Right forelimb (tissue), 1 donor: Measurements from ENCODE around the gene B4GALNT4.
"Not testable (repeated sequence)": the region's sequence is repeated elsewhere in the genome, so short reads cannot be mapped to it uniquely, and the experiment has no call there.

ENCODE experiments used
- DNase-seq: peaks from one replicate; pipeline ENCODE4 v3.0.0-alpha.2; 2018

B4GALNT4 gene

DNA sequence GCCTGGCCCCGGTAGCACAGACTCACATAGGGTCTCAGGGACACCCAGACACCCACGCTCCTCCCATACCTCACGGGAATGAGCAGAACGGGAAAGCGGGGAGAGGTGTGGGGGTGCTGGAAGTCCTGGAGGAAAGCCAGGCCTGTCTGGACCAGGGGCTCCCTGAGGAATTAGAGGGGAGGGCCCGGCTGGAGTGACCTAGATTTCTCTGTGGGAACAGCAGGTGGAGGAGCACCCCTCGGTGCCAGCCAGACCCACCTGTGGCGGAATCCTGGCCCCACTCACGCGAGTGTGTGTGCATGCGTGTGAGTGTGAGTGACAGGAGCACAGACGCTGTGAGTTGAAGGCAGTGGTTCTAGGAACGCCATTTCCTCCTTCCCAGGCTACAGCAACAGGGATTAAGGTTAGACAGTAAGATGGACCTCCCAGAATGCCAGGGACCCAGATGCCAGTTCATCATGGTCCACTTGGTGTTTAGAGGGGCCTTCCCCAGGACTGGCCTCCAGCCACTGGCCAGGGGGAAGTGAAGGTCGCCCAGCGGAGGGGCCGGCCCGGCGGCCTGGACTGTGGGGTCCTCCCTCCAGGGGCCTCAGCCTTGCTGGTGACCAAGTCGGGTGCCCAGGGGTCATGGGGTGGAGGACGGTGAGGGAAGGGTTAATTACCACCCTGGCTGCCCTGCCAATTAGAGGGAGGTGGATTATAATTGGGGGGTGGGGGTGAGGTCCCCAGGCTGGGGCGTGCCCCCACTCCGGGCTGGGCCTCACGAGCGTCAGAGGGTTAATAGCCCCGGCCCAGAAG, 25.8 kb downstream of the B4GALNT4 start:
- DNase-seq = no peak

DNA sequence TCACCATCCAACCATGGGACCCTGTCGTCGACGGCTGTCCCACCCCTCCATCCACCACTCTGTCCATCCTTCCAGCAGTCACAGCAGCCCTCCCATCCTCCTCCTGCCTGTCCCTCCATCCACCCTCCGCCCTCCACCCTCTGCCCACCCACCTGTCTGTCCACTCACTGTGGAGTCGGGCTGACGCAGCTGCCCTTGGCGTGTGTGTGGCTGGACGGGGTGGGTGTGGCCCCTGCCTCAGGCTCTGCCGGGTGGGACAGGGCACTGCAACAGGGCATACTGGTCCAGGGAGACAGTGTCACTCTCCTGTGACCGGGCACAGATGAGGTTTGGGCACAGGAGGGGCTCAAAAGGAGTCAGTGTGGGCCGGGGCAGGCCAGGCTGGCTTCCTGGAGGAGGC, 26.6 kb downstream of the B4GALNT4 start:
- DNase-seq = no peak

DNA sequence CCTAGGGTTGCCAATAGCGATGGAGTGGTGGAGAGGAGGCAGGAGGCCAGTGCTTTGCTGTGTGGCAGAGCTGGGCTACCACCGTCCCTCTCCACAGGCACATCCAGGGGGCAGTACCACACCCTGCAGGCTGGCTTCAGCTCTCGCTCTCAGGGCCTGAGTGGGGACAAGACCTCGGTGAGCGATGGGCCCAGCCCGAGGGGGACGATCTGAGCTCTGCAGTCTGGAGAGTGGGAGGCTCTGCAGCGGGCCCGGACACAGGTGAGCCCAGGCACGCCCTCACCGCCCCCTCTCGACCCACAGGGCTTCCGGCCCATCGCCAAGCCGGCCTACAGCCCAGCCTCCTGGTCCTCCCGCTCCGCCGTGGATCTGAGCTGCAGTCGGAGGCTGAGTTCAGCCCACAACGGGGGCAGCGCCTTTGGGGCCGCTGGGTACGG, 27.2 kb downstream of the B4GALNT4 start:
- DNase-seq = no peak

GRCh38 chr11:396948-397548, 27.7 kb downstream of the B4GALNT4 start:
- peak; percentile 73 for DNase-seq

DNA sequence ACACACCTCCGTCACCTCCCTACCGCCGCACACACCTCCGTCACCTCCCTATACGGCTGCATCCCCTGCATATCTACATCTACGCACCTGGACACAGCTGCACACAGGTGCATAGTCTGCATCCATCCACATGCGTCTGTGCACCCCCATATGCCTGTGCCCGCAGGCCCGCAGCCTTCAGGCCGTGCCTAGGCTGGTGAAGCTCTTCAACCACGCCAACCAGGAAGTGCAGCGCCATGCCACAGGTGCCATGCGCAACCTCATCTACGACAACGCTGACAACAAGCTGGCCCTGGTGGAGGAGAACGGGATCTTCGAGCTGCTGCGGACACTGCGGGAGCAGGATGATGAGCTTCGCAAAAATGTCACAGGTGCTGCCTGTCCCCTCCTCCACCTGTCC, 29.5 kb downstream of the B4GALNT4 start:
- DNase-seq = no peak

DNA sequence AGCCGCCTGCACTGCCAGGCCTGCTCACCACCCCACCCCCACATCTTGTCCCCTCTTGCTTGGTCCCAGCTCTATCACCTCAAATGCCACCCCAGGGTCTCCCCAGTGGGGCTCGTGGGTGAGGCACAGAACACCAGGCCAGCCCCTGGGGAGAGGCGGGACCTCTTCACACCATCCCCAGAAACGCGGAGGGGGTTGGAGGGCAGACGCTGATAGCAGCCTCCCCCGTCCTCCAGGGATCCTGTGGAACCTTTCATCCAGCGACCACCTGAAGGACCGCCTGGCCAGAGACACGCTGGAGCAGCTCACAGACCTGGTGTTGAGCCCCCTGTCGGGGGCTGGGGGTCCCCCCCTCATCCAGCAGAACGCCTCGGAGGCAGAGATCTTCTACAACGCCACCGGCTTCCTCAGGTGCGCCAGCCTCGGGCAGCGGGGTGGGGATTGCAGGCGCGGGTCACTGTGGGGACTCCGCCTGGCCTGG, 30.5 kb downstream of the B4GALNT4 start:
- DNase-seq = no peak

DNA sequence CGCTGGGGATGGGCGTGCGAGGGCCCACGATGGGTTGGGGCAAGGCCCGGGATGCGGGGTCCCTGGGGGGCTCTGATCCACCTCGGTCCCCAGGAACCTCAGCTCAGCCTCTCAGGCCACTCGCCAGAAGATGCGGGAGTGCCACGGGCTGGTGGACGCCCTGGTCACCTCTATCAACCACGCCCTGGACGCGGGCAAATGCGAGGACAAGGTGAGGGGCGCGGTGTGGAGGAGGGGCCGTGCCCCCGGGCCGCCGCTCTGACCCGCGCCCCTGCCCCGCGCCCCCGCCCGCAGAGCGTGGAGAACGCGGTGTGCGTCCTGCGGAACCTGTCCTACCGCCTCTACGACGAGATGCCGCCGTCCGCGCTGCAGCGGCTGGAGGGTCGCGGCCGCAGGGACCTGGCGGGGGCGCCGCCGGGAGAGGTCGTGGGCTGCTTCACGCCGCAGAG, 31.0 kb downstream of the B4GALNT4 start:
- DNase-seq = no peak

- DNase-seq = not testable (repeated sequence)
Observed at GRCh38 chr11:401196-401595, 31.9 kb downstream of the B4GALNT4 start.

GRCh38 chr11:403021-403760, 33.9 kb downstream of the B4GALNT4 start:
- no peak for DNase-seq

DNA sequence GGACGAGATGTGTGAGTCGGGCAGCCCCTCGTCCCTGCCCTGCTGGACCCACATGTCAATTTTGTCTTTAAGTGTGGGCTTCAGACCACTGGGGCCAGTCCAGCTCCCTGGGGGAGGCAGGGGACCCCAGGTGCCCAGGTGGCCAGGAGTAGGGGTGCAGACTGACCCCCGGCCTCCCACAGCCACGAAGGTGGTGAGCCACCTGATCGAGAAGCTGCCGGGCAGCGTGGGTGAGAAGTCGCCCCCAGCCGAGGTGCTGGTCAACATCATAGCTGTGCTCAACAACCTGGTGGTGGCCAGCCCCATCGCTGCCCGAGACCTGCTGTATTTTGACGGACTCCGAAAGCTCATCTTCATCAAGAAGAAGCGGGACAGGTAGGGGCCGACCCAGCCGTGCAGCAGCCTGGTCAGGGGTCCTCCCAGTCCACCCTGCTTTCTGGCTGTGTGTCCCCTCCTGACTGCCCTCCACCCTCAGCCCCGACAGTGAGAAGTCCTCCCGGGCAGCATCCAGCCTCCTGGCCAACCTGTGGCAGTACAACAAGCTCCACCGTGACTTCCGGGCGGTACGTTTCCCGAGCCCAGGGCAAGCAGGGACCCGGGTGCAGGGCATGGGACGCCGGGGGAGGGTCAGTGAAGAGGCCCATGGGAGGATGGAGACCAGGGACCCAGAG, 34.6 kb downstream of the B4GALNT4 start:
- no peak for DNase-seq

- no peak for DNase-seq
Observed at GRCh38 chr11:404551-405264, 35.4 kb downstream of the B4GALNT4 start.

DNA sequence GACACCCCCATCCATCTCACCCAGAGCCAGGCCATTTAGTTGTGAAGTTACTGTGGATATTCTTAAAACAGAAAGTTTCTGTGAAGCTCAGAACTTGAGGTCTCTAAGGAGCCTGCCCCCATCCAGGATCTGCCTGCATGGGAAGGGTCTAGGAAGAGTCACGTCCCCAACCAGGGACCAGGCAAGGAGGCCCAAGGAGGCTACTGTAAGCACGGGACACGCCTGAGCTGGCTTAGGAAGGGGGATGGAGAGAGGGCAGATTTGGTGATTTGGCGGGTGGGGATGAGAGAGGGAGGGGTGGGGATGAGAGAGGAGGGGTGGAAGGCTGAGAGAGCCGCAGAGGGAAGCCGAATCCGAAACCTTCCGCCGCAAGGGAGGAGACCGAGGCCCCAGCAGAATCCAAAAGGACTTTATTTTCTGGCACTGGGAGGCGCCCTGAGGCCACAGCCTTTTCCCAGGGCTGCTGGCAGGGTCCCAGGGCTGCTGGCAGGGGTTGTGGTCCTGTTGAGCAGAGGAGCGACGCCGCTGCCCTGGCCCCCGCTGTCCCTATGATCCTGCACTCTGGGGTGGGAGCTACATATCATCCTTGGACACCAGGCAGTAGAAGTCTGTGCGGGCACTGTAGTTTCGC, 36.1 kb downstream of the B4GALNT4 start:
- DNase-seq = no peak

DNA sequence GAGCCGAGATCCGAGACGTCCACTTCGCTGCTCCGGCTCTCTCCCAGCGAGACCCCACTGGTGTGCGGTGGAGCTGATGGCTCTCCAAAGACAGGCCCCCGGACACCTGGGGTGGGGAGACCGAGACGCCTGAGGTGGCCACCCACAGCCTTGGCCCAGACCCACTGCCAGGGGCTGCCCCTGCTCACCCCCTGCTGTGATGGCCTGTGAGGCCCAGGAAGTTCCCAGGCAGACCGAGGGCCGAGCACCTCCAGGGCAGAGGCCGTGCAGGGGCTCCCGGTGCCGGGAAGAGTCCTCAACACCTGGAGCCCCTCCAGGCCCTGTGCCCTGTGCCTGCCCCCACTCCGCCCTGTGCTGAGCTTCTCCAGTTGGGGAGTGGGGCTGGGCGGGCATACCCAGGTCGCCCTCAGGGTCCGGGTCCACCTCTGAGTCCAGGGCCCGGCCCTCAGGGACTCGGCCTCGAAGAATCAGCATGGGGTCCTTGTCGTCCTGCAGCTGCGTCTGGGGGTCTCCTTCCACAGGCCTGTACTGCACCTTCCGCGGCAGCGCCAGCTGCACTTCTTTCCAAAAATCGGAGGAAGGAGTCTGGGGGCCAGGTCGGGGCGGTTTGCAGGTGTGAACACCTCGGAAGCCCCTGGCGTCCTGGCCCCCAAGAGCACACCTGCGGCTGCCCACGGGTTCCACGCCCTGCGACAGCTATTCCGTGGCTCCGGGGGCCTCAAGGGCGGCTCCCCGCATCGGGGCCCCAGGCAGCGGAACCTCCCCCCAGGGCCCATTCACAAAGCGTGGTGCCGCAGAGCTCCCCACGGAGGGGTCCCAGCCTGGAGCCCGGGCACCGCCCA, 36.9 kb downstream of the B4GALNT4 start:
- no peak for DNase-seq

DNA sequence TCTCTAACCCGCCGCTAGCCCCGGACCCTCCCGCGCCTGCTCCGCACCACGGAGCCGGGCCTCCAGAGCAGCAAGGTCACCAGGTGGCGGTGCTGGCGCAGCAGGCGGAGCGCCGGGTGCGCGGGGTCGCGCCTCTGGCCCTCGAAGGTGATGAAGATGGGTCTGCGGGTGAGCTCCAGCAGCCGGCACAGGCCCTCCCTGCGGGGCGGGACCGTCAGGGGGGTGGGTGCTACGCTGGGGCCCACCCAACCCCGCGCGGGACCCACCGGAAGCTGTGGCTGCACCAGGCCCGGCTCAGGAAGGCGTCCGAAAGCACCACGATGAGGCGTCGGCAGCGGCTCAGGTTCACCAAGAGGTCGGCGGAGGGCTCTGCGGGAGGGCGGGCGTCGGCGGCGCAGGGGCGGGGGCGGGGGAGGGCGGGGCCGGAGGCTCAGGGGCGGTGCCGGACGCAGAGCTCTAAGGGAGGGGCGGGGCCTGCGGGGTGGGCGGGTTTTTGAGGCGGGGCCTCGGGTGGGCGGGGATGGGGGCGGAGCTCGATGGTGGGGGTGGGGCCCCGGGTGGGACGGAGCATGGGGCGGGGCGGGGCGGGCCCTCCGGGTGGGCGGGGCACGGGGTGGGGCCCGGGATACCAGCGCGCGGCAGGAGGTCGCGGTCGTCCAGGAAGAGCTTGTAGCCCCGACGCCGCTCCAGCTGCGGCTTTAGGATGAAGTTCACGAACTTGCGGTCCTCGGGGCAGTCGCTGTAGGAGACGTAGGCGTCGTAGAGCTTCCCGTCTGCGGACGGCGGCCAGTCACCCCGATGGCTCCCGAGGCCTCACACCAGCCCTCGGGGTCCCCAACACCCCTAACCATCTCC, 37.7 kb downstream of the B4GALNT4 start:
- DNase-seq = peak; percentile 80

- DNase-seq = no peak
Observed at GRCh38 chr11:407651-408123, 38.4 kb downstream of the B4GALNT4 start.

DNA sequence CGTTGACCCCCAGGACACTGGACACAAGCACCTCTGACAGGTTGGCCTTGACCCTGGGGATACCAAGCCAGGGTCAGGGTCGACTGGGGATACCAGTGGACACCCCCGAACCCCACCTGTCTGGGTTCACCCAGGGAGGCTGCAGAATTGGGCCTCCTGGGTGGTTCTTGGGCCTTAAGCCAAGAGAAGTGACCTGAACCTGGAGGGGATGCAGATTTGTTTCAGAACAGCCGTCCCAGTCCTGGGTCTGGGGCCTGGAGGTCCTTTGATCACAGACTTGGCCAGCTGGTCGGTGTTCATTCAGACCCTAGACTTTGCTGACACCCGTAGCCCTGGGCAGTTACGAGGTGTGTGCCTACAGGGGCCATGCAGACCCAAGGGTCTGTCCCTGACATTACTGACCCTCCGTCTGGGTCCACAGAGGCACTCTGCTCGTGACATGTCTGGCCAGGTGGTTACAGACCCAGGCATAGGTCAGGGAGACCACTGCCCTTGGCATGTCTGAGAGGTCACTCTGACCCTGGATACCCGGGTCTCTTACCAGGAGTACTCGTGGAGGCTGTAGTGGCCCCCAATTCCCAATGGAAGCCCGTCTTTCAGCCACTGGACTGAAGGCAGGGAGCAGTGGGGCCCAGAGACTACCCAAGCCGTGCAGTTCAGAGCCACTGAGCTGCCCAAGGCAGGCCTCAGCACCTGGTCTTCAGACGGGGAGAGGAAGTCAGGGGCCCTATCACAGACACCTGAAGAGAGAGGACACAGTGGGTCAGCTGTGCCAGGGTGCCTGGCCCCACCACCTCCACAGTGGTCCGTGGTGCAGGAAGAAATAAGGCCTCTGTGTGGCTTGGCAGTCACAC, 39.1 kb downstream of the B4GALNT4 start:
- no peak for DNase-seq

DNA sequence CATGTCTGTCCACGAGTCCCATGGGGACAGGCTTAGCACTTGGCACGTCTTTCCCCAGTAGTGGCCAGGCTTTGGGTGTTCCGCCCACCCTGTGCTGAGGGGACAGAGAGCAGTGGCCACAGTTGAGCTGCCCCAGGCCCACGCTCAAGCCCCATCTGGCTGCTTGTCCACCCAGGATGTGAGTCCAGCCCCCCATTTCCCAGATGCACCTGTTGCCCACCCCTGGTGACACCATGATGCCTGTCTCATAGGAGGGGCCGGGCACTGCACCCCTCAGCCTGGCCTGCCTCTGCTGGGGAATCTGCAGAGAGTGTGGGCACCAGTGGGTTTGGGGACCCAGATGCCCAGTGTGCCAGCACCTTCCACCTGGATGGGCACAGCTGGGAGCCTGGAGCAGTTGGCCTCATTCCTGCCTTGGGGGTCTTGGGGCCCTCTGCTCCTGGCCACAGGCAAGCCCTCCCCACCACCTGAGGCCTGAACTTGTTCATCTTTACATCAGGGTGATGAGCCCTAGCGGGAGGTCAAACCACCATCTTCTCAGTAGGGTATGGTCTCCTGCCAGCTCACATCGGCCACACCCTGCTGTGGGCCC, 39.8 kb downstream of the B4GALNT4 start:
- DNase-seq = no peak
